ENCODE measurements around the gene ADISSP. TPM values are rescaled to one million over a fixed set of nuclear protein-coding genes. Genes with fewer than 3 reads are reported as not detected.

ADISSP gene
- total and polyA plus RNA-seq, 9 of the 15 experiments (the other 6 are each of a cell fraction or from before 2014, with no cell fraction given) = 1.4 to 70.6 (median 23.4) TPM

- FAIRE-seq (no peak), DNase-seq (ENCODE audit: extremely low read depth in 1 of 4, low spot score in 3 of 4) (no peak), ATAC-seq (no peak)
- no peak overlapping the region for H2AFZ ChIP-seq (ENCODE audit: low read depth, low read length)
- no peaks in the 10 kb centered on the region for H3K9me1 ChIP-seq (ENCODE audit: control insufficient read depth, insufficient read depth, low read length)
- H3K9me3 ChIP-seq (replicated peaks; ENCODE audit: control insufficient read depth, insufficient read depth, low read depth, low read length) = no peaks in the 10 kb centered on the region
- no peaks in the 10 kb centered on the region for H4K20me1 ChIP-seq (replicated peaks; ENCODE audit: control insufficient read depth, insufficient read depth, low read length)
- no peaks in the 10 kb centered on the region for H3K27me3 ChIP-seq (ENCODE audit: control insufficient read depth in 2 of 2, insufficient read depth in 2 of 2, low read length in 2 of 2)
- H3K4me3 ChIP-seq = no peak overlapping the region
- peaks cover 14 to 43% of the 10 kb centered on the region in 2 experiments; a peak in 4 of 5 replicates for H3K4me1 ChIP-seq (replicated peaks in 1 of 2; ENCODE audit: control insufficient read depth in 2 of 2, insufficient read depth in 2 of 2, low read length in 2 of 2)
- no TSS peak for BruUV-seq (replicated peaks)
- H3K36me3 ChIP-seq (ENCODE audit: control insufficient read depth, insufficient read depth, low read length) = peaks cover 62% of the 10 kb centered on the region; the same call in 2 of the 3 replicates
- 86% methylated on average over 10 of the region's 18 CpGs for WGBS (ENCODE audit: insufficient coverage, low coverage, missing lambda C conversion rate)
- CTCF ChIA-PET (ENCODE audit: low intra/inter-chr PET ratio) = no interaction called here
- H3K9ac ChIP-seq (ENCODE audit: insufficient read depth in 1 of 2, low read depth in 2 of 2, low read length in 2 of 2) = 0 out of 4 replicates have a peak overlapping the region, but pooled peaks of 1 of the 2 experiments have one; percentile 26
- intact Hi-C loops (cut with micrococcal nuclease) = no loop called here
- H3K27ac ChIP-seq (ENCODE audit: extremely low read depth, low read depth, low read length) = no peak overlapping the region
- in situ Hi-C loops (cut with MboI) = no loop called here
- no peak overlapping the region for H3K4me2 ChIP-seq (ENCODE audit: insufficient read depth, low read length)
- POLR2A ChIA-PET = interaction anchor here (0.8 to 1.6 kb wide), 2 partner anchors 10 to 20 kb away, joined by 4 to 6 read pairs; partner anchors contain the start of gene AP5S1
- peaks cover 12% of the 10 kb centered on the region; the same call in 2 of the 3 replicates for H3K79me2 ChIP-seq (ENCODE audit: control insufficient read depth, insufficient read depth, low read length)
- TF ChIP-seq HMGN3 (IDR thresholded peaks at IDR 0.05; ENCODE audit: borderline replicate concordance, extremely low read depth, insufficient read length, low read depth, low read length) (no peak), RBFOX2 (IDR thresholded peaks at IDR 0.05; ENCODE audit: low read depth, low read length) (peak; percentile 40; the same call in 1 of the 2 replicates)
These were observed 32.8 kb upstream of the ADISSP start for GRCh38 chr20:3800256-3800877.

GRCh38 chr20:3798908-3799248 is 31.3 kb upstream of the ADISSP start:
- Histone ChIP-seq H3K9me1 (ENCODE audit: control insufficient read depth, insufficient read depth, low read length) (no peaks in the 10 kb centered on the region), H2AFZ (ENCODE audit: low read depth, low read length) (no peak overlapping the region), H3K4me1 (replicated peaks in 1 of 2; ENCODE audit: control insufficient read depth in 2 of 2, insufficient read depth in 2 of 2, low read length in 2 of 2) (peaks cover 14 to 44% of the 10 kb centered on the region in 2 experiments; a peak in 4 of 5 replicates), H3K27ac (ENCODE audit: extremely low read depth, low read depth, low read length) (no peak overlapping the region), H3K9me3 (replicated peaks; ENCODE audit: control insufficient read depth, insufficient read depth, low read depth, low read length) (no peaks in the 10 kb centered on the region), H3K9ac (ENCODE audit: insufficient read depth in 1 of 2, low read depth in 2 of 2, low read length in 2 of 2) (0 out of 4 replicates have a peak overlapping the region, but pooled peaks of 1 of the 2 experiments have one; percentile 28), H3K36me3 (ENCODE audit: control insufficient read depth, insufficient read depth, low read length) (peaks cover 49% of the 10 kb centered on the region; the same call in 2 of the 3 replicates), H3K4me2 (ENCODE audit: insufficient read depth, low read length) (no peak overlapping the region), H4K20me1 (replicated peaks; ENCODE audit: control insufficient read depth, insufficient read depth, low read length) (no peaks in the 10 kb centered on the region), H3K4me3 (no peak overlapping the region), H3K79me2 (ENCODE audit: control insufficient read depth, insufficient read depth, low read length) (peaks cover 12% of the 10 kb centered on the region; the same call in 2 of the 3 replicates), H3K27me3 (ENCODE audit: control insufficient read depth in 2 of 2, insufficient read depth in 2 of 2, low read length in 2 of 2) (no peaks in the 10 kb centered on the region)
- in situ Hi-C loops (cut with MboI) = no loop called here
- FAIRE-seq (no peak), DNase-seq (ENCODE audit: extremely low read depth in 1 of 4, low spot score in 3 of 4) (no peak), ATAC-seq (no peak)
- TF ChIP-seq POLR2AphosphoS5 (IDR thresholded peaks at IDR 0.05; ENCODE audit: control insufficient read depth, insufficient read depth, low read depth, low read length) = no peak
- intact Hi-C loops (cut with micrococcal nuclease) = no loop called here
- CTCF ChIA-PET (ENCODE audit: low intra/inter-chr PET ratio) = no interaction called here
- BruUV-seq (replicated peaks) = no TSS peak
- POLR2A ChIA-PET = no interaction called here
- WGBS (ENCODE audit: insufficient coverage, low coverage, missing lambda C conversion rate) = 94% methylated on average over 2 of the region's 3 CpGs

All from K562 (cell line).